H1 (cell line): ENCODE results near the gene BGLAP.

ENCODE experiments used
- ATF3 ChIP-seq: IDR thresholded peaks from 2 replicates; pipeline ENCODE4 v1.6.1; 2011; ENCODE audit warnings: low read depth, mild to moderate bottlenecking, low read length; ENCODE audit not compliant: insufficient read depth
- EGR1 ChIP-seq: IDR thresholded peaks from 2 replicates; pipeline ENCODE4 v1.6.1; 2011; ENCODE audit warnings: low read depth, low read length, borderline replicate concordance
- JUND ChIP-seq: IDR thresholded peaks from 2 replicates; pipeline ENCODE4 v1.6.1; 2011; ENCODE audit warnings: mild to moderate bottlenecking, improper control_type of control experiment, low read length
- KDM1A ChIP-seq: fragments of 200-600, 300-600 bp; sonication (generic); IDR thresholded peaks from 2 replicates; pipeline ENCODE4 v1.7.1; 2016; ENCODE audit warnings: mild to moderate bottlenecking, low read length, borderline replicate concordance
- RAD21 ChIP-seq, 2 experiments: IDR thresholded peaks in 1 of 2; conservative IDR thresholded peaks in 1 of 2; 2 replicates each; pipeline ENCODE4 v1.6.1; 2011; ENCODE audit warnings: low read depth in 2 of 2, low read length in 2 of 2, improper control_type of control experiment in 1 of 2, inconsistent platforms in 1 of 2, mild to moderate bottlenecking in 1 of 2, moderate library complexity in 1 of 2
- RFX5 ChIP-seq: IDR thresholded peaks from 2 replicates; pipeline ENCODE4 v1.6.1; 2011; ENCODE audit warnings: low read depth, low read length, improper control_type of control experiment, borderline replicate concordance
- RXRA ChIP-seq: IDR thresholded peaks from 2 replicates; pipeline ENCODE4 v1.6.1; 2011; ENCODE audit warnings: low read depth, mild to moderate bottlenecking, low read length, moderate library complexity; ENCODE audit not compliant: insufficient read depth
- SAP30 ChIP-seq: fragments of 300-600 bp; sonication (generic); IDR thresholded peaks from 2 replicates; pipeline ENCODE4 v1.7.1; 2012; ENCODE audit warnings: low read length, moderate library complexity, mild to moderate bottlenecking, inconsistent platforms; ENCODE audit not compliant: insufficient read depth, insufficient replicate concordance
- SUZ12 ChIP-seq: fragments of 200-600 bp; sonication (generic); IDR thresholded peaks from 2 replicates; pipeline ENCODE4 v1.6.1; 2012; ENCODE audit warnings: mild to moderate bottlenecking, inconsistent platforms, low read length, moderate library complexity, mixed read lengths
- TAF1 ChIP-seq: IDR thresholded peaks from 2 replicates; pipeline ENCODE4 v1.6.1; 2011; ENCODE audit warnings: mild to moderate bottlenecking, low read depth, low read length
- YY1 ChIP-seq: IDR thresholded peaks from 2 replicates; pipeline ENCODE4 v1.6.1; 2011; ENCODE audit warnings: low read depth, mild to moderate bottlenecking, low read length
- TF ChIP-seq, protein P1 (sequence below), 3 experiments: IDR thresholded peaks; 1 replicate in 2 of 3; 2 replicates in 1 of 3; pipeline versions ENCODE4 v1.5.1 to v1.6.1; 2011; ENCODE audit warnings: low read length in 3 of 3, mild to moderate bottlenecking in 3 of 3, inconsistent platforms in 2 of 3, low read depth in 1 of 3, moderate library complexity in 1 of 3; ENCODE audit not compliant: insufficient read depth in 1 of 3; ENCODE audit errors: control extremely low read depth in 1 of 3
- TF ChIP-seq, protein P2 (sequence below): fragments of 300-600 bp; sonication (generic); IDR thresholded peaks from 2 replicates; pipeline ENCODE4 v1.7.1; 2012; ENCODE audit warnings: low read length, moderate library complexity, mild to moderate bottlenecking, inconsistent platforms; ENCODE audit not compliant: insufficient replicate concordance

DNA sequence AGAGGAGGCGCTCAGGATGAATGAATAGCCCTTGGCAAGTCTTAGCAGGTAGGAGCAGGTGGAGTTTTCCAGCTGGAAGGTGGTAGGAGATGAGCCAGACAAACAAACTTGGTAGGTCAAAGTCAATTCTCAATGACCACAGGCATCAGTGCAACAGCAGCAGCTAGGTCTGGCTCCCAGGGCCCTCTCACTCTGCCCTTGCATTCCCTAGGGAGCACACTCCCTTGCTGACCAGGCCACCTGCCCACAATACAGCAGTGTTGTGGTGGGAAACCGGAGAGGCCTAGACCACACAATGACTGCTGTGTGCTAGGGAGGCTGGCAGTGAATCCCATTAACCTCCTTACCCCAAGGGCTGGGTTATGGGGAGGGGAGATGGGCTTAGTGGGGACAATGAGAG, 18.9 kb downstream of the BGLAP start:
- TF ChIP-seq, protein P1, sequence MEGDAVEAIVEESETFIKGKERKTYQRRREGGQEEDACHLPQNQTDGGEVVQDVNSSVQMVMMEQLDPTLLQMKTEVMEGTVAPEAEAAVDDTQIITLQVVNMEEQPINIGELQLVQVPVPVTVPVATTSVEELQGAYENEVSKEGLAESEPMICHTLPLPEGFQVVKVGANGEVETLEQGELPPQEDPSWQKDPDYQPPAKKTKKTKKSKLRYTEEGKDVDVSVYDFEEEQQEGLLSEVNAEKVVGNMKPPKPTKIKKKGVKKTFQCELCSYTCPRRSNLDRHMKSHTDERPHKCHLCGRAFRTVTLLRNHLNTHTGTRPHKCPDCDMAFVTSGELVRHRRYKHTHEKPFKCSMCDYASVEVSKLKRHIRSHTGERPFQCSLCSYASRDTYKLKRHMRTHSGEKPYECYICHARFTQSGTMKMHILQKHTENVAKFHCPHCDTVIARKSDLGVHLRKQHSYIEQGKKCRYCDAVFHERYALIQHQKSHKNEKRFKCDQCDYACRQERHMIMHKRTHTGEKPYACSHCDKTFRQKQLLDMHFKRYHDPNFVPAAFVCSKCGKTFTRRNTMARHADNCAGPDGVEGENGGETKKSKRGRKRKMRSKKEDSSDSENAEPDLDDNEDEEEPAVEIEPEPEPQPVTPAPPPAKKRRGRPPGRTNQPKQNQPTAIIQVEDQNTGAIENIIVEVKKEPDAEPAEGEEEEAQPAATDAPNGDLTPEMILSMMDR (IDR thresholded peaks at IDR 0.05; ENCODE audit: control extremely low read depth in 1 of 3, insufficient read depth in 1 of 3, low read depth in 1 of 3, low read length in 3 of 3), result no peak
- TF ChIP-seq TAF1 (no peak), JUND (no peak), RXRA (no peak), SUZ12 (no peak), EGR1 (no peak), RFX5 (no peak), YY1 (no peak), ATF3 (no peak), KDM1A (no peak), SAP30 (no peak), RAD21 (IDR thresholded peaks at IDR 0.05 in 1 of 2, conservative IDR thresholded peaks at IDR 0.05 in 1 of 2; ENCODE audit: low read depth in 2 of 2, low read length in 2 of 2) (no peak)
- TF ChIP-seq, protein P2, sequence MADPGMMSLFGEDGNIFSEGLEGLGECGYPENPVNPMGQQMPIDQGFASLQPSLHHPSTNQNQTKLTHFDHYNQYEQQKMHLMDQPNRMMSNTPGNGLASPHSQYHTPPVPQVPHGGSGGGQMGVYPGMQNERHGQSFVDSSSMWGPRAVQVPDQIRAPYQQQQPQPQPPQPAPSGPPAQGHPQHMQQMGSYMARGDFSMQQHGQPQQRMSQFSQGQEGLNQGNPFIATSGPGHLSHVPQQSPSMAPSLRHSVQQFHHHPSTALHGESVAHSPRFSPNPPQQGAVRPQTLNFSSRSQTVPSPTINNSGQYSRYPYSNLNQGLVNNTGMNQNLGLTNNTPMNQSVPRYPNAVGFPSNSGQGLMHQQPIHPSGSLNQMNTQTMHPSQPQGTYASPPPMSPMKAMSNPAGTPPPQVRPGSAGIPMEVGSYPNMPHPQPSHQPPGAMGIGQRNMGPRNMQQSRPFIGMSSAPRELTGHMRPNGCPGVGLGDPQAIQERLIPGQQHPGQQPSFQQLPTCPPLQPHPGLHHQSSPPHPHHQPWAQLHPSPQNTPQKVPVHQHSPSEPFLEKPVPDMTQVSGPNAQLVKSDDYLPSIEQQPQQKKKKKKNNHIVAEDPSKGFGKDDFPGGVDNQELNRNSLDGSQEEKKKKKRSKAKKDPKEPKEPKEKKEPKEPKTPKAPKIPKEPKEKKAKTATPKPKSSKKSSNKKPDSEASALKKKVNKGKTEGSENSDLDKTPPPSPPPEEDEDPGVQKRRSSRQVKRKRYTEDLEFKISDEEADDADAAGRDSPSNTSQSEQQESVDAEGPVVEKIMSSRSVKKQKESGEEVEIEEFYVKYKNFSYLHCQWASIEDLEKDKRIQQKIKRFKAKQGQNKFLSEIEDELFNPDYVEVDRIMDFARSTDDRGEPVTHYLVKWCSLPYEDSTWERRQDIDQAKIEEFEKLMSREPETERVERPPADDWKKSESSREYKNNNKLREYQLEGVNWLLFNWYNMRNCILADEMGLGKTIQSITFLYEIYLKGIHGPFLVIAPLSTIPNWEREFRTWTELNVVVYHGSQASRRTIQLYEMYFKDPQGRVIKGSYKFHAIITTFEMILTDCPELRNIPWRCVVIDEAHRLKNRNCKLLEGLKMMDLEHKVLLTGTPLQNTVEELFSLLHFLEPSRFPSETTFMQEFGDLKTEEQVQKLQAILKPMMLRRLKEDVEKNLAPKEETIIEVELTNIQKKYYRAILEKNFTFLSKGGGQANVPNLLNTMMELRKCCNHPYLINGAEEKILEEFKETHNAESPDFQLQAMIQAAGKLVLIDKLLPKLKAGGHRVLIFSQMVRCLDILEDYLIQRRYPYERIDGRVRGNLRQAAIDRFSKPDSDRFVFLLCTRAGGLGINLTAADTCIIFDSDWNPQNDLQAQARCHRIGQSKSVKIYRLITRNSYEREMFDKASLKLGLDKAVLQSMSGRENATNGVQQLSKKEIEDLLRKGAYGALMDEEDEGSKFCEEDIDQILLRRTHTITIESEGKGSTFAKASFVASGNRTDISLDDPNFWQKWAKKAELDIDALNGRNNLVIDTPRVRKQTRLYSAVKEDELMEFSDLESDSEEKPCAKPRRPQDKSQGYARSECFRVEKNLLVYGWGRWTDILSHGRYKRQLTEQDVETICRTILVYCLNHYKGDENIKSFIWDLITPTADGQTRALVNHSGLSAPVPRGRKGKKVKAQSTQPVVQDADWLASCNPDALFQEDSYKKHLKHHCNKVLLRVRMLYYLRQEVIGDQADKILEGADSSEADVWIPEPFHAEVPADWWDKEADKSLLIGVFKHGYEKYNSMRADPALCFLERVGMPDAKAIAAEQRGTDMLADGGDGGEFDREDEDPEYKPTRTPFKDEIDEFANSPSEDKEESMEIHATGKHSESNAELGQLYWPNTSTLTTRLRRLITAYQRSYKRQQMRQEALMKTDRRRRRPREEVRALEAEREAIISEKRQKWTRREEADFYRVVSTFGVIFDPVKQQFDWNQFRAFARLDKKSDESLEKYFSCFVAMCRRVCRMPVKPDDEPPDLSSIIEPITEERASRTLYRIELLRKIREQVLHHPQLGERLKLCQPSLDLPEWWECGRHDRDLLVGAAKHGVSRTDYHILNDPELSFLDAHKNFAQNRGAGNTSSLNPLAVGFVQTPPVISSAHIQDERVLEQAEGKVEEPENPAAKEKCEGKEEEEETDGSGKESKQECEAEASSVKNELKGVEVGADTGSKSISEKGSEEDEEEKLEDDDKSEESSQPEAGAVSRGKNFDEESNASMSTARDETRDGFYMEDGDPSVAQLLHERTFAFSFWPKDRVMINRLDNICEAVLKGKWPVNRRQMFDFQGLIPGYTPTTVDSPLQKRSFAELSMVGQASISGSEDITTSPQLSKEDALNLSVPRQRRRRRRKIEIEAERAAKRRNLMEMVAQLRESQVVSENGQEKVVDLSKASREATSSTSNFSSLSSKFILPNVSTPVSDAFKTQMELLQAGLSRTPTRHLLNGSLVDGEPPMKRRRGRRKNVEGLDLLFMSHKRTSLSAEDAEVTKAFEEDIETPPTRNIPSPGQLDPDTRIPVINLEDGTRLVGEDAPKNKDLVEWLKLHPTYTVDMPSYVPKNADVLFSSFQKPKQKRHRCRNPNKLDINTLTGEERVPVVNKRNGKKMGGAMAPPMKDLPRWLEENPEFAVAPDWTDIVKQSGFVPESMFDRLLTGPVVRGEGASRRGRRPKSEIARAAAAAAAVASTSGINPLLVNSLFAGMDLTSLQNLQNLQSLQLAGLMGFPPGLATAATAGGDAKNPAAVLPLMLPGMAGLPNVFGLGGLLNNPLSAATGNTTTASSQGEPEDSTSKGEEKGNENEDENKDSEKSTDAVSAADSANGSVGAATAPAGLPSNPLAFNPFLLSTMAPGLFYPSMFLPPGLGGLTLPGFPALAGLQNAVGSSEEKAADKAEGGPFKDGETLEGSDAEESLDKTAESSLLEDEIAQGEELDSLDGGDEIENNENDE, result no peak
